Neural cell (in vitro differentiated cells): Measurements from ENCODE around the gene TYR. TPM values are rescaled to one million over a fixed set of nuclear protein-coding genes. Genes with fewer than 3 reads are reported as not detected.

Experiments
- H2AFZ ChIP-seq: fragments of 200-600, 300-800 bp; sonication (generic), shearing (Covaris generic); 2 replicates; pipeline ENCODE4 v1.6.0; 2014; ENCODE audit warnings: low read depth, mild to moderate bottlenecking, antibody characterized with exemption, low read length, moderate library complexity
- H3F3A ChIP-seq: fragments of 200-600 bp; shearing (Covaris generic); 2 replicates; pipeline ENCODE4 v1.6.1; 2016; ENCODE audit warnings: mild to moderate bottlenecking, moderate library complexity, mixed read lengths, antibody characterized with exemption, low read length; ENCODE audit not compliant: insufficient read depth, poor library complexity, severe bottlenecking
- H3K27ac ChIP-seq: fragments of 200-600, 300-800 bp; sonication (generic), shearing (Covaris generic); 2 replicates; pipeline ENCODE4 v1.5.1; 2014; ENCODE audit warnings: mild to moderate bottlenecking, low read length, moderate library complexity
- H3K27me3 ChIP-seq: fragments of 300-800, 200-600 bp; sonication (generic), shearing (Covaris generic); 2 replicates; pipeline ENCODE4 v1.6.0; 2014; ENCODE audit warnings: mild to moderate bottlenecking, low read depth, low read length, moderate library complexity; ENCODE audit not compliant: insufficient read depth
- H3K36me3 ChIP-seq: fragments of 300-800, 200-600 bp; sonication (generic), shearing (Covaris generic); 2 replicates; pipeline ENCODE4 v1.5.1; 2014; ENCODE audit warnings: mild to moderate bottlenecking, antibody characterized with exemption, low read length, moderate library complexity; ENCODE audit not compliant: insufficient read depth
- H3K4me2 ChIP-seq: fragments of 300-800, 200-600 bp; sonication (generic), shearing (Covaris generic); 2 replicates; pipeline ENCODE4 v1.6.0; 2014; ENCODE audit warnings: mild to moderate bottlenecking, low read length
- H3K4me3 ChIP-seq: fragments of 300-800, 200-600 bp; sonication (generic), shearing (Covaris generic); 2 replicates; pipeline ENCODE4 v1.5.1; 2014; ENCODE audit warnings: mild to moderate bottlenecking, low read length, moderate library complexity
- H3K79me2 ChIP-seq: fragments of 200-600 bp; shearing (Covaris generic); replicated peaks from 2 replicates; pipeline ENCODE4 v1.6.0; 2014; ENCODE audit warnings: mild to moderate bottlenecking, low read length, moderate library complexity; ENCODE audit not compliant: insufficient read depth
- H3K9ac ChIP-seq: fragments of 300-800, 200-600 bp; sonication (generic), shearing (Covaris generic); 2 replicates; pipeline ENCODE4 v1.6.1; 2016; ENCODE audit warnings: mild to moderate bottlenecking, low read length, mixed read lengths
- H3K9me2 ChIP-seq: fragments of 200-600 bp; shearing (Covaris generic); 2 replicates; pipeline ENCODE4 v1.6.1; 2016; ENCODE audit warnings: mild to moderate bottlenecking, low read length, mixed read lengths; ENCODE audit not compliant: insufficient read depth
- H3K9me3 ChIP-seq: fragments of 200-600, 300-800 bp; sonication (generic), shearing (Covaris generic); 2 replicates; pipeline ENCODE4 v1.6.1; 2016; ENCODE audit warnings: mild to moderate bottlenecking, mixed run types, low read length, moderate library complexity, mixed read lengths
- H4K20me1 ChIP-seq: fragments of 200-600 bp; shearing (Covaris generic); 2 replicates; pipeline ENCODE4 v1.6.1; 2016; ENCODE audit warnings: mild to moderate bottlenecking, mixed run types; ENCODE audit not compliant: insufficient read depth
- CTCF ChIP-seq: fragments of 450-650 bp; IDR thresholded peaks from 2 replicates; pipeline ENCODE4 v1.5.1; 2014; ENCODE audit warnings: antibody characterized with exemption, mild to moderate bottlenecking, moderate library complexity; ENCODE audit not compliant: poor library complexity, severe bottlenecking
- EP300 ChIP-seq: fragments of 450-650 bp; conservative IDR thresholded peaks from 2 replicates; pipeline ENCODE4 v1.6.1; 2014; ENCODE audit warnings: antibody characterized with exemption, mild to moderate bottlenecking, moderate library complexity; ENCODE audit not compliant: poor library complexity, severe bottlenecking
- EZH2 ChIP-seq: fragments of 200-600, 300-800 bp; shearing (Covaris generic), sonication (generic); IDR thresholded peaks from 2 replicates; pipeline ENCODE4 v1.6.1; 2014; ENCODE audit warnings: antibody characterized with exemption, low read length, borderline replicate concordance, mild to moderate bottlenecking; ENCODE audit not compliant: insufficient read depth, poor library complexity, severe bottlenecking
- MXI1 ChIP-seq: fragments of 450-650 bp; conservative IDR thresholded peaks from 2 replicates; pipeline ENCODE4 v1.6.1; 2014; ENCODE audit warnings: antibody characterized with exemption, mild to moderate bottlenecking; ENCODE audit not compliant: poor library complexity, severe bottlenecking
- POLR2AphosphoS5 ChIP-seq: IDR thresholded peaks from 2 replicates; pipeline ENCODE4 v1.6.1; 2012
- RAD21 ChIP-seq: fragments of 450-650 bp; conservative IDR thresholded peaks from 2 replicates; pipeline ENCODE4 v1.6.1; 2014; ENCODE audit warnings: antibody characterized with exemption, mild to moderate bottlenecking, moderate library complexity
- REST ChIP-seq: IDR thresholded peaks from 2 replicates; pipeline ENCODE4 v1.6.1; 2012; ENCODE audit warnings: borderline replicate concordance
- SMC3 ChIP-seq: fragments of 450-650 bp; conservative IDR thresholded peaks from 2 replicates; pipeline ENCODE4 v1.6.1; 2014; ENCODE audit warnings: antibody characterized with exemption, mild to moderate bottlenecking, moderate library complexity; ENCODE audit not compliant: poor library complexity
- TAF1 ChIP-seq: IDR thresholded peaks from 2 replicates; pipeline ENCODE4 v1.6.1; 2012; ENCODE audit warnings: low read depth
- polyA plus RNA-seq: library from polyadenylated mRNA; depleted of rRNA; stranded (reverse); fragments of >200 nt; gene quantifications from 2 replicates; pipeline ENCODE4 v1.2.3, GENCODE V29; 2014

TYR gene
- polyA plus RNA-seq, 1 donor from 2014 or later: not detected

GRCh38 chr11:89203814-89204213 is 26.1 kb downstream of the TYR start:
- Histone ChIP-seq H3K9ac (no peak overlapping the region), H3K4me2 (no peak overlapping the region), H4K20me1 (no peaks in the 10 kb centered on the region), H3F3A (no peaks in the 10 kb centered on the region), H3K27ac (no peak overlapping the region), H3K9me3 (no peaks in the 10 kb centered on the region), H3K36me3 (no peaks in the 10 kb centered on the region), H3K79me2 (no peaks in the 10 kb centered on the region), H3K27me3 (no peaks in the 10 kb centered on the region), H3K9me2 (no peaks in the 10 kb centered on the region), H3K4me3 (no peak overlapping the region), H2AFZ (no peak overlapping the region)
- TF ChIP-seq MXI1: no peak

- Histone ChIP-seq H3K9me2 (no peaks in the 10 kb centered on the region), H3K79me2 (no peaks in the 10 kb centered on the region), H3K9ac (no peak overlapping the region), H3K4me3 (no peak overlapping the region), H3K9me3 (no peaks in the 10 kb centered on the region), H2AFZ (no peak overlapping the region), H4K20me1 (no peaks in the 10 kb centered on the region), H3K4me2 (no peak overlapping the region), H3K27me3 (no peaks in the 10 kb centered on the region), H3F3A (no peaks in the 10 kb centered on the region), H3K27ac (no peak overlapping the region), H3K36me3 (no peaks in the 10 kb centered on the region)
- TF ChIP-seq RAD21: no peak
- no peak for TF ChIP-seq CTCF
- TF ChIP-seq MXI1: no peak
- no peak for TF ChIP-seq EZH2
- no peak for TF ChIP-seq REST
- TF ChIP-seq EP300: no peak
- no peak for TF ChIP-seq POLR2AphosphoS5
- no peak for TF ChIP-seq SMC3
- TF ChIP-seq TAF1: no peak
Observed at GRCh38 chr11:89205378-89205777, 27.7 kb downstream of the TYR start.

- H3K9ac ChIP-seq: no peak overlapping the region
- H3K27me3 ChIP-seq: no peaks in the 10 kb centered on the region
- H4K20me1 ChIP-seq: no peaks in the 10 kb centered on the region
- H3K9me2 ChIP-seq: no peaks in the 10 kb centered on the region
- H3F3A ChIP-seq: no peaks in the 10 kb centered on the region
- no peaks in the 10 kb centered on the region for H3K9me3 ChIP-seq
- H3K4me3 ChIP-seq: no peak overlapping the region
- H3K36me3 ChIP-seq: no peaks in the 10 kb centered on the region
- no peak overlapping the region for H3K27ac ChIP-seq
- H3K79me2 ChIP-seq: no peaks in the 10 kb centered on the region
- no peak overlapping the region for H3K4me2 ChIP-seq
- H2AFZ ChIP-seq: no peak overlapping the region
- no peak for TF ChIP-seq REST
- no peak for TF ChIP-seq EZH2
- TF ChIP-seq MXI1: no peak
Observed at GRCh38 chr11:89220684-89221339, 43.1 kb downstream of the TYR start.
